Activated effector memory CD4-positive, alpha-beta T cell treated with Interleukin-2 at 50 U/mL for 16 hours (primary cell): Measurements from ENCODE around the gene NUDT9.
"Not testable (repeated sequence)": the region's sequence is repeated elsewhere in the genome, so short reads cannot be mapped to it uniquely, and the experiment has no call there.

ENCODE experiments used
- DNase-seq: peaks from one replicate; pipeline ENCODE4 v3.0.0-alpha.2; 2020

Gene NUDT9

DNA sequence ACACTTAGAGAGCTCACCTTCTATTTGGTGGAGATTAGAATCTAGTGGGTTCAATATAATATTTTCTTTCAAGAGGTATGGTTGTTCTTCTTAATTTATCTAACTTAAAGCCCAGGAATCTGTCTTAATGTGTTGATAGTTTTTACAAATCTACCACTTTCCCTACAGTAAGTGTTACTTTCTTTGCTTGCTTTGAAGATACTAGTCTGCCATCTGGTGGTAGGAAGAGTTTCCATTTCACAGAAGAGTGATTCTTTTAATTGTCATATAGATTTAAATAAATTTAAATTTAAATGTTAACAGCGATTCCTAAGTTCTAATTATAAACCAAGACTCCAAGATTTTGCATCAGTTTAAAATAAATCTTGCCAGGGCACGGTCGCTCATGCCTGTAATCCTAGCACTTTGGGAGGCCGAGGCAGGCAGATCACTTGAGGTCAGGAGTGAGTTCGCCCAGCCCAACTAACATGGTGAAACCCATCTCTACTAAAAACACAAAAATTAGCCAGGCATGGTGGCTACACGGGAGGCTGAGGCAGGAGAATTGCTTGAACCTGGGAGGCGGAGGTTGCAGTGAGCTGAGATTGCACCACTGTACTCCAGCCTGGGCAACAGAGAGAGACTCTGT, 43.5 kb downstream of the NUDT9 start:
- DNase-seq: no peak

- DNase-seq: no peak
Measured at GRCh38 chr4:87469390-87469789, 47.0 kb downstream of the NUDT9 start.

- DNase-seq: no peak
Measured at GRCh38 chr4:87476934-87477333, 54.6 kb downstream of the NUDT9 start.

DNA sequence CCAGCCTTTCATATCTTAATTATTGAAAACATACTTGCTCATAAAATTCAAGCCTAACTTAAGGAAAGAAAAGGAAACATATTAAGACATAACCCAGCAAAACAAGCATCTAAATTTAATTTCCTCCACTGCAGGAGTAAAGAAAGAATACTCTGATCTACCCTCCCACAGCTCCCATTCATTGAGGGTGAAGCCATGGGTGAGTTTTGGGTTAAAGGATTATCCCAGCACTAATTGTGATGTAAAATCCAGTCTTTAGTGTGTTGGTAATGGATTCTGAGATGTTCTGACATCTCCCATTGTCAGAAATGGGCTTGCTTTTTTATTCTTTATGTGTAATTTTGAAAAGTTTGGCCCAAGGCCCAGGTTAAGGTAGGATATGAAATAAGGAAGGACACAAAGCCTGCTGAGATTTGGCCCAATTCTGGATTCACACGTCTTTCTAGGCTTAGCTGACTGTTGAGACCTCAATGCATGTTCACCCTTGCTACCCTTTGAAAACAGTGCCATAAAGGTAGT, 56.4 kb downstream of the NUDT9 start:
- DNase-seq: no peak

GRCh38 chr4:87481377-87481776, 59.0 kb downstream of the NUDT9 start:
- DNase-seq: no peak

GRCh38 chr4:87483247-87483646, 60.9 kb downstream of the NUDT9 start:
- not testable (repeated sequence) for DNase-seq

DNA sequence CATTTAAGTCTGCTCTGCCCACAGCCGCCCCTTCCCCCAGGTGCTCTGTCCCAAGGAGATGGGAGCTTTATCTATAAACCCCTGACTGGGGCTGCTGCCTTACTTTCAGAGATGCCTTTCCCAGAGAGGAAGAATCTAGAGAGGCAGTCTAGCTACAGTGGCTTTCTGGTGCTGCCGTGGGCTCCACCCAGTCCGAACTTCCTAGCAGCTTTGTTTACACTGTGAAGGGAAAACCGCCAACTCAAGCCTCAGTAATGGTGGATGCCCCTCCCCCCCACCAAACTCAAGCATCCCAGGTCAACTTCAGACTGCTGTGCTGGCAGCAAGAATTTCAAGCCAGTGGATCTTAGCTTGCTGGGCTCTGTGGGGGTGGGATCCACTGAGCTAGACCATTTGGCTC, 66.3 kb downstream of the NUDT9 start:
- DNase-seq: not testable (repeated sequence)

GRCh38 chr4:87489678-87490077, 67.3 kb downstream of the NUDT9 start:
- no peak for DNase-seq

DNA sequence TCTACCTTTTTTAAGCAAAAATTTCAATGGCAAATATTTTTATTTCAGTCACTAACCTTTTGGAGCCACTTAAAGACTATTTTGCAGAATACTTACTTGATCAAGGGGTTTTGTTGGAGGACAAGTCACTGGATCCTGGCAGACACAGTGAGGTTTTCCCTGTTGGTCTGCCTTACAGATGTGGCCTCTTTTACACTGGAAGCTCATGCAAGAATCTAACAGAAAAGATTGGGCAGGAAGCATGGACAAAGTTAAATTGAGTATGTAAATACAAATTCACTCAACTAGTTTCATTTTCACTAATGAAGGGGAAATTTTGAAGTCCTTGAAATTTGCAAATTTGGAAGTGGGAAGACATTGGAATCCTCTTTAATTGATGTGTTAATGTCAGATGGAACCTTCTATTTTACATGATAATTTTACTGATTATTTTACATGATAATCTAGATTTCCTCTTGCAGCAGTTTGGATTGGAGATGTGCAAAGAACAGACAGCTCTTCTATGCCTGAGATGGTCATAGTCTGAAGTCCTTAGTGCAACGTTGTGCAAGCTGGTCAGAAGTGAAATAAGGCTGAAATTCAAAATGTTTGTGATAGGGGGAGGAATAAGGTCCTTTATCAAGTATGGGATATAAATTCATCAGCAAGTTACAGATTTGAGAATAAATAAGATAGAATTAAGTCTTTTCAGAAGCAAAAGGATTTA, 68.4 kb downstream of the NUDT9 start:
- DNase-seq: no peak

- no peak for DNase-seq
Measured at GRCh38 chr4:87491436-87491835, 69.1 kb downstream of the NUDT9 start.

- DNase-seq: not testable (repeated sequence)
Measured at GRCh38 chr4:87491851-87492250, 69.5 kb downstream of the NUDT9 start.

DNA sequence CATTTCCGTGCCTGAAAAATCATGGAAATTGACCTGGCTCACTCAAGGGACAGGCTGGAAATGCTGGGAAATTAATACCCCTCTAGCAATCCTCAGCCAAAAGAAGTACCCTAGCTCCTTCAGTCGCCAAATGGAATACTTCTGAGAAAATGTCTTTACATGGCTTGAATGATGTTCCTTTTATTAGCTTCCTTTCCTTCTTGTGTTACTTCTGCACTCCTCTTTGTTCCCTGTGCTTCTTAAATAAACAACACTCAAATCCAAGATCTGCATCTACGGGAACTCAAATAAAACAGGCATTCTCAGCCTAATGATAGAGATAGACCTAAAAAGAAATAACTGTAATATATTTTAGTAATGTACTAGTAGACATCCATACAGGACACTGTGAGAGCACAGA, 70.7 kb downstream of the NUDT9 start:
- no peak for DNase-seq

DNA sequence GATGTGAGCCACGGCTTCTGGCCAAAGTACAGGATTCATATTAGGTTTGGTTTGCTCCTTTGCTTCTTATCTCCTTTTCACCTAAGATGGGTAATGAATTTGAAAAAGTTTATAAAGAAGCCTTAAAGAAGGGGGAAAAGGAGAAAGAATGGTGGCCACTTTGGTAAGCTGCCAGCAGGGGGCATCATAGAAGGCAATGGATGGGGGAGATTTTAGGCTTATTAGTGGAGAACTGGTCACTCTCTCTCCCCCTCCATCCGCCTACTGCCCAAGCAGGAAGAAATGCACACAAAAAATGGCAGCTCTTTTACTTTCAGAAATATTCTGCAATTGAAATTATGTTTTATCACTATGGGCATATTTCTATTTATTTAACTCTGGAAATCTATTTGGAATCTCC, 74.8 kb downstream of the NUDT9 start:
- DNase-seq: no peak

DNA sequence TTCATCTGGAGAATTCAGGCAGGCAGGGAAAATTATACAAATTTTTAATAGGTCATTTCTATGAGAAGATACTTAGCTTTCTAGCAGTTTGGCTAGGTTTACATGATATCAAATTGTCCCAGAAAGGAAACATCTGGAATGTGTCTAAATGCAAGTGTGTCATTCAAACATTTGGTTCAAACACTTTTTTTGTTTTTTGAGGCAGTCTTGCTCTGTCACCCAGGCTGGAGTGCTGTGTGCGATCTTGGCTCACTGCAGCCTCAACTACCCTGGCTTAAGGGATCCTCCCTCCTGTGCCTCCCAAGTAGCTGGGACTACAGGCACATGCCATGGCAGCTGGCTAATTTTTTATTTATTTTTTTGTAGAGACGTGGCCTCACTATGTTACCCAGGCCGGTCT, 75.2 kb downstream of the NUDT9 start:
- no peak for DNase-seq

DNA sequence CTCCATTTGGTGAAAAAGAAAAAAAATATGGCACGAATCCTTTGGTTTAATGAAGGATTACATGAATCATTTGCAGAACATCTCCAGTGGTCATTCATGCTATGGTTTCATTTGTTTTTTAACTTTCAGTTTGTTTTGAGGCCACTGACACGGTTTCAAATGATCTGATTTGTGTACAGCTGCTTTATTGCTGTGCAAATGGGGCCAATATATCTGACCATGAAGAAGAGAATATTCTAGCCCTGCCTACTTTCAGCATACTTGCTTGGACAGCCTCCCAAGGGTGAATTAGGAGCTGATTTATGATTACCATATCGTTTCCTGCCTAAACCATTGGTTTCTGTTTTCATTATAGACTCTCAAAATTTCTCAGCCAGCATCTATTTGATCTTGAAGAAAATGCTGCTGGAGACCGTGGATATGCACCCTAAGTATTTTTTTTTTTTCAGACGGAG, 76.1 kb downstream of the NUDT9 start:
- DNase-seq: no peak

DNA sequence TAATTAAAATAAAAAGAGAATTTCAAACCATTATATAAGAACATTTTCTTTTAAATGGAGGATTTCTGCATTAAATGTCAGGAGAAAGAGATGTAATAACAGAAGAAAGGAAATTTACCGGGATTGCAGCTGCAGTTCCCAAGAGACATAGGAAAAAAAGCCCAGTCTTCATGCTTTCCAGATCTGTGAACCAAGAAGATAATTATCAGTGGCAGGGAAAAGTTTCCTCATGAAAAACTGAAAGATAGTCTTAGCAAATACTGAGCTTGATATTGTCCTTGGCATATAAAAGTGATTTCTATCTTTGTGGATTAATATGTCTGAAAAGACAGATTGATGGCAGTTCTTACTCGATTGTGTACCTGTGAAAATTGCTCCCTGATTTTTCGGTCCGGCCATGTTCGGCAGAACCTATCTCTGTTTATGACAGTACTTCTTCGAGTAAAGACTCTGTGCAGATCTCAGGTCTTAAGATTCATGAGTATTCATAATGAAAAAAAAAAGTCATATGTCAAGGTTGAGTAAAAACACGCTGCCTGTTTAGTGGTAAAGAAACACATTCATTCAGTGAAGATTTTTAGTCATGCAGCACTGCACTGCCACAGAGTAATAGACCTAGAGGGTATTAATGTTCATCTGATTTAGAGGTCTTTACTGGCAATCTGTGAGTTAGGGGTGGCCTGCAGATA, 77.2 kb downstream of the NUDT9 start:
- DNase-seq: no peak

DNA sequence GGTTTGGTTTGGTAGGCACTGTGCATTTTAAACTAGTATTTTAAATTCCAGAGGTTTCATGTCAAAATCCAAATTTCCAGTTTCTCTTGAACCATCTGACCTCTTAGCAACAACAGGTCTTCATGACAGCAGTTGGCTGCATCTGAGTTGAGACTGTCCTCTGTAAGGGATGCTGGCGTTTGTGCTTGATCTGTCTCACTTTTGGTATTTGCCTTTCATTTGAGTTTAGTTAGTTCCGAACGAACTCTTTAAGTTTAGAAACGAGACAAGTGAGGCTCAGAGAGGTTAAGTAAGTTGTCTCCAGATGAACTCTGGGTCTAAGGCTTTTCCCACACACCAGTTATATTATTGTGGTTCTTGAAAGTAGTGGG, 77.7 kb downstream of the NUDT9 start:
- DNase-seq: no peak

- no peak for DNase-seq
Measured at GRCh38 chr4:87502580-87503238, 80.3 kb downstream of the NUDT9 start.

DNA sequence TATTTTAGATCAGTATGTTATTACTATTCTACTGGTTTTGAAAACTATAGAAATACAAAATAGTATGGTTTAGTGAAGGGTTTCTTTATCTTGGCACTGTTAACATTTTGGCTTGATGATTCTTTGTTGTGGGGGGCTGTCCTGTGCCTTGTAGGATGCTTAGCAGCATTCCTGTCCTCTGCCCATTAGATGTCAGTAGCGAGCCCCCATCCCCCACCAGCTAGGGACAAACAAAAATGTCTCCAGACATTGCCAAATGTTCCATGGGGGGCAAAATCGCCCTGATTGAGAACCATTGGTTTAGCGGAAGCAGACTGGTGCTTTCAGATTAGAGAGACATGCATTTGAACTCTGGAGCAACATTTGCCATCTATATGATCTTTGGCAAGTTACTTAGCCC, 83.5 kb downstream of the NUDT9 start:
- no peak for DNase-seq

DNA sequence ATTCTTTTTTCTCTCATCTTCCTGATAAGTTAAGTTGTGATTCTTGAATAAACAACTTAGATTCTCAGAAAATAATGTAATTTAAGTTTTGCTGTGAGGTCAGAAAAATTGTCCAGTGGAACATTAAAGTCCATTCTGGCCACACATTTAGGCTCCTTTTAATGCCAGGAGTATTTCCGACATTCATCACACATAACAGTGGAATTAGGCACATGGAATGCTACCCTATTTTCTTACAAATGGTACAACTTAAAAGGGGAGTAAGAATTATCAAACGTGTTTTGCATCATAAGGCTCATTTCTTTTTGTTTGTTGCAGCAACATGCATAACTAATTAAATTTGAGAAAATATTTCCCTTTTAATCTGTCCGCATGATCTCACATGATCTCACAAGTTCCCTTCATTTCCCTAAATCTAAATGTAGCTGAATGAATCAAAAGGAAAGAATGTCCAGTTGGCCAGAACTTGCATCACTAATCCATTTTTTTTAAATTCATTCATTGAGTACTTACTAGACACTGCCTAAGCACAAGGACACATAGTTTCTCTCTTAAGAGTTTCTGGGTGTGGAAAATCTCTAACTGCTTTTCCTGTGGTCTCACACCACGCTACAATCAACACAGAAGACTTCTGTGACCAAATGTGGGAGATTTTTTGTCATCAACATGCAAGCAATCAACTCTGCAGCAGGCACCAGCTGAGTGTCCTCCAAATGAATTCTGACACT, 84.8 kb downstream of the NUDT9 start:
- no peak for DNase-seq
